GM23338 (cell line): Measurements from ENCODE around the gene TOMM40L.

Experiments used
- CREB1 ChIP-seq: fragments of 250-450 bp; sonication (Bioruptor Pico); IDR thresholded peaks from 2 replicates; pipeline ENCODE4 v1.5.0; 2020; ENCODE audit warnings: low read depth, mild to moderate bottlenecking, moderate library complexity
- CTCF ChIP-seq, 2 experiments: fragments of 200-600 bp in 1 of 2; sonication (generic) in 1 of 2; conservative IDR thresholded peaks; 2 replicates each; pipeline versions ENCODE4 v1.5.1 to v1.6.1; 2016 to 2017; ENCODE audit warnings: antibody characterized with exemption in 2 of 2, low read depth in 2 of 2, mild to moderate bottlenecking in 2 of 2, moderate library complexity in 1 of 2
- ETS1 ChIP-seq: IDR thresholded peaks from 2 replicates; pipeline ENCODE4 v1.6.1; 2016; ENCODE audit warnings: antibody characterized with exemption
- EZH2 ChIP-seq: fragments of 200-600 bp; sonication (generic); IDR thresholded peaks from one replicate; pipeline ENCODE4 v1.8.0; 2017; ENCODE audit warnings: antibody characterized with exemption, mild to moderate bottlenecking, low read depth; ENCODE audit not compliant: unreplicated experiment
- EZH2phosphoT487 ChIP-seq: fragments of 200-600 bp; sonication (generic); IDR thresholded peaks from one replicate; pipeline ENCODE4 v1.8.1; 2018; ENCODE audit warnings: antibody characterized with exemption; ENCODE audit not compliant: unreplicated experiment
- JUNB ChIP-seq: IDR thresholded peaks from one replicate; pipeline ENCODE4 v1.6.1; 2016; ENCODE audit warnings: antibody characterized with exemption; ENCODE audit not compliant: unreplicated experiment
- NANOG ChIP-seq: IDR thresholded peaks from 2 replicates; pipeline ENCODE4 v1.6.1; 2016; ENCODE audit warnings: antibody characterized with exemption, borderline replicate concordance
- POLR2AphosphoS5 ChIP-seq: IDR thresholded peaks from 2 replicates; pipeline ENCODE4 v1.6.1; 2016; ENCODE audit warnings: antibody characterized with exemption, low read depth
- REST ChIP-seq: IDR thresholded peaks from one replicate; pipeline ENCODE4 v1.6.1; 2018; ENCODE audit warnings: antibody characterized with exemption; ENCODE audit not compliant: unreplicated experiment
- STAT1 ChIP-seq: IDR thresholded peaks from one replicate; pipeline ENCODE4 v1.6.1; 2016; ENCODE audit warnings: antibody characterized with exemption; ENCODE audit not compliant: unreplicated experiment
- ZNF114 ChIP-seq: fragments of 250-450 bp; sonication (Bioruptor Pico); IDR thresholded peaks from 2 replicates; pipeline ENCODE4 v1.5.0; 2020; ENCODE audit warnings: mild to moderate bottlenecking, moderate library complexity
- ZNF331 ChIP-seq: fragments of 250-450 bp; sonication (Bioruptor Pico); IDR thresholded peaks from 2 replicates; pipeline ENCODE4 v1.5.0; 2020; ENCODE audit warnings: low read depth, mild to moderate bottlenecking, moderate library complexity
- TF ChIP-seq, protein P1 (sequence below): fragments of 250-450 bp; sonication (Bioruptor Pico); IDR thresholded peaks from 2 replicates; pipeline ENCODE4 v1.5.0; 2020; ENCODE audit warnings: mild to moderate bottlenecking, moderate library complexity

DNA sequence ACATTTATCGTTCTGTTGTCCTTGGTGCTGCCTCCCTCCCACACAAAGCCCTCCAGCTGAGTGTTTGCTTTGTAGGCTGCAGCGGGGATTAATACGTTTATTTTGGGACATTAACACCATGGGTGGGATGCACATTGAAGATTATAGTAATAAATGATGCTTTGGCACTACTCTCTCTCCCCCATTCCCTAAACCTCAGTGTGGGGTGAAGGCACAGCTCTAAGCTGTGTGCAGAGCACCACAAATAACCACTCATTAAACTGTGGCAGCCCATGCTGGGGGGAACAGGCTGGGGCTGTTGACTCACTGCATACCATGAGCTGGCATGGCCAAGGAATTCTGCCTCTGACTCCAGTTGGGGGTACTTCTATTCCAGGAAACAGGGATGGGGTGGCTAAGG lies 40.3 kb downstream of the TOMM40L start:
- TF ChIP-seq CTCF (conservative IDR thresholded peaks at IDR 0.05; ENCODE audit: low read depth in 2 of 2) (no peak), REST (no peak), POLR2AphosphoS5 (no peak), JUNB (no peak), CREB1 (no peak), EZH2phosphoT487 (no peak), EZH2 (no peak), ETS1 (no peak), ZNF331 (CRISPR knock-in tag) (no peak), NANOG (no peak), ZNF114 (no peak), STAT1 (no peak)
- TF ChIP-seq, protein P1, sequence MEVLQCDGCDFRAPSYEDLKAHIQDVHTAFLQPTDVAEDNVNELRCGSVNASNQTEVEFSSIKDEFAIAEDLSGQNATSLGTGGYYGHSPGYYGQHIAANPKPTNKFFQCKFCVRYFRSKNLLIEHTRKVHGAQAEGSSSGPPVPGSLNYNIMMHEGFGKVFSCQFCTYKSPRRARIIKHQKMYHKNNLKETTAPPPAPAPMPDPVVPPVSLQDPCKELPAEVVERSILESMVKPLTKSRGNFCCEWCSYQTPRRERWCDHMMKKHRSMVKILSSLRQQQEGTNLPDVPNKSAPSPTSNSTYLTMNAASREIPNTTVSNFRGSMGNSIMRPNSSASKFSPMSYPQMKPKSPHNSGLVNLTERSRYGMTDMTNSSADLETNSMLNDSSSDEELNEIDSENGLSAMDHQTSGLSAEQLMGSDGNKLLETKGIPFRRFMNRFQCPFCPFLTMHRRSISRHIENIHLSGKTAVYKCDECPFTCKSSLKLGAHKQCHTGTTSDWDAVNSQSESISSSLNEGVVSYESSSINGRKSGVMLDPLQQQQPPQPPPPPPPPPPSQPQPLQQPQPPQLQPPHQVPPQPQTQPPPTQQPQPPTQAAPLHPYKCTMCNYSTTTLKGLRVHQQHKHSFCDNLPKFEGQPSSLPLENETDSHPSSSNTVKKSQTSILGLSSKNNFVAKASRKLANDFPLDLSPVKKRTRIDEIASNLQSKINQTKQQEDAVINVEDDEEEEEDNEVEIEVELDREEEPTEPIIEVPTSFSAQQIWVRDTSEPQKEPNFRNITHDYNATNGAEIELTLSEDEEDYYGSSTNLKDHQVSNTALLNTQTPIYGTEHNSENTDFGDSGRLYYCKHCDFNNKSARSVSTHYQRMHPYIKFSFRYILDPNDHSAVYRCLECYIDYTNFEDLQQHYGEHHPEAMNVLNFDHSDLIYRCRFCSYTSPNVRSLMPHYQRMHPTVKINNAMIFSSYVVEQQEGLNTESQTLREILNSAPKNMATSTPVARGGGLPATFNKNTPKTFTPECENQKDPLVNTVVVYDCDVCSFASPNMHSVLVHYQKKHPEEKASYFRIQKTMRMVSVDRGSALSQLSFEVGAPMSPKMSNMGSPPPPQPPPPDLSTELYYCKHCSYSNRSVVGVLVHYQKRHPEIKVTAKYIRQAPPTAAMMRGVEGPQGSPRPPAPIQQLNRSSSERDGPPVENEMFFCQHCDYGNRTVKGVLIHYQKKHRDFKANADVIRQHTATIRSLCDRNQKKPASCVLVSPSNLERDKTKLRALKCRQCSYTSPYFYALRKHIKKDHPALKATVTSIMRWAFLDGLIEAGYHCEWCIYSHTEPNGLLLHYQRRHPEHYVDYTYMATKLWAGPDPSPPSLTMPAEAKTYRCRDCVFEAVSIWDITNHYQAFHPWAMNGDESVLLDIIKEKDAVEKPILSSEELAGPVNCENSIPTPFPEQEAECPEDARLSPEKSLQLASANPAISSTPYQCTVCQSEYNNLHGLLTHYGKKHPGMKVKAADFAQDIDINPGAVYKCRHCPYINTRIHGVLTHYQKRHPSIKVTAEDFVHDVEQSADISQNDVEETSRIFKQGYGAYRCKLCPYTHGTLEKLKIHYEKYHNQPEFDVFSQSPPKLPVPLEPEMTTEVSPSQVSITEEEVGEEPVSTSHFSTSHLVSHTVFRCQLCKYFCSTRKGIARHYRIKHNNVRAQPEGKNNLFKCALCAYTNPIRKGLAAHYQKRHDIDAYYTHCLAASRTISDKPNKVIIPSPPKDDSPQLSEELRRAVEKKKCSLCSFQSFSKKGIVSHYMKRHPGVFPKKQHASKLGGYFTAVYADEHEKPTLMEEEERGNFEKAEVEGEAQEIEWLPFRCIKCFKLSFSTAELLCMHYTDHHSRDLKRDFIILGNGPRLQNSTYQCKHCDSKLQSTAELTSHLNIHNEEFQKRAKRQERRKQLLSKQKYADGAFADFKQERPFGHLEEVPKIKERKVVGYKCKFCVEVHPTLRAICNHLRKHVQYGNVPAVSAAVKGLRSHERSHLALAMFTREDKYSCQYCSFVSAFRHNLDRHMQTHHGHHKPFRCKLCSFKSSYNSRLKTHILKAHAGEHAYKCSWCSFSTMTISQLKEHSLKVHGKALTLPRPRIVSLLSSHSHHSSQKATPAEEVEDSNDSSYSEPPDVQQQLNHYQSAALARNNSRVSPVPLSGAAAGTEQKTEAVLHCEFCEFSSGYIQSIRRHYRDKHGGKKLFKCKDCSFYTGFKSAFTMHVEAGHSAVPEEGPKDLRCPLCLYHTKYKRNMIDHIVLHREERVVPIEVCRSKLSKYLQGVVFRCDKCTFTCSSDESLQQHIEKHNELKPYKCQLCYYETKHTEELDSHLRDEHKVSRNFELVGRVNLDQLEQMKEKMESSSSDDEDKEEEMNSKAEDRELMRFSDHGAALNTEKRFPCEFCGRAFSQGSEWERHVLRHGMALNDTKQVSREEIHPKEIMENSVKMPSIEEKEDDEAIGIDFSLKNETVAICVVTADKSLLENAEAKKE (CRISPR knock-in tag) = no peak
